HL-60/S4 treated with phorbol 12-myristate 13-acetate at 8.2 ng/mL for 4 days and 3 days (cell line): Measurements from ENCODE around the gene ICE1.
"Not testable (repeated sequence)": the region's sequence is repeated elsewhere in the genome, so short reads cannot be mapped to it uniquely, and the experiment has no call there.

Experiments
- in situ Hi-C: fragments of 300-500 bp; cut with MboI; formaldehyde crosslinking; loops from 2 replicates; pipeline ENCODE4 v1.15.0; 2022; ENCODE audit warnings: low sequenced_read_pairs

Gene ICE1

DNA sequence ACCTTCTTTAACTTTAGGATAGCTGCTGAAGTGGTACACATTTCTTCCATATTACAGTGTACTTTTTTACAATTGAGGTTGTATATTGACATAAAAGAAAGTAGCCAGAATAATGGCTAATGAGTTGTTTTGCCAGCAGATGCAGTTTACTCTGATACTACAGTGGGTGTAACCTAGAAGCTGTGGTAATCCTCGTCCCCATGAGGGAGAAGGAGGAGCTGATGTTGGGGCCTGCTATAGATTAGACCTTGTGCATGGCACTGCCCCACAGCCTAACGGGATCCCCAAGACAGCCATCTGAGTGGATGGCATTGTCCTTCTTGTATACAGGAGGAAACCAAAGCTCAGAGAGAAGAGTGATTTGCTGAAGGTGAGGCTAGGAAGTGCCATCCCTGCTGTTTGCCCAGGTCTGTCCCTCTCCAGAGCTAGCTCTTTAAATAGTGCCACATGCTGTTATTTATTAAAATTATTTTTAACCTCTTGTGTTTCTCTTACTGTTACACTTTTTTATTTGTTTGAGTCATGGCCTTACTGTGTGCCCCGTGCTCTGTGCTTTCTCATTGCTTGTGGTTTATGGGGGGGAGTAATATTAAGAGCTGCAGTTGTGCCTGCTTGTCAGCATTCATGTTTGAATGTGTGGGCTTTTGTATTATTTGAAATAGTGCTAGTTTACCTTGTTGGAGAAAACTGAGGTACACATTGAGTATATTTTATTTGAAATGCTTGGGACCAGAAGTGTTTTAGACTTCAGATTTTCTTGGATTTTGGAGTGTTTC lies 65.3 kb downstream of the ICE1 start:
- in situ Hi-C loops: no loop called here

GRCh38 chr5:5490774-5491347 lies 68.4 kb downstream of the ICE1 start:
- in situ Hi-C loops: no loop called here

DNA sequence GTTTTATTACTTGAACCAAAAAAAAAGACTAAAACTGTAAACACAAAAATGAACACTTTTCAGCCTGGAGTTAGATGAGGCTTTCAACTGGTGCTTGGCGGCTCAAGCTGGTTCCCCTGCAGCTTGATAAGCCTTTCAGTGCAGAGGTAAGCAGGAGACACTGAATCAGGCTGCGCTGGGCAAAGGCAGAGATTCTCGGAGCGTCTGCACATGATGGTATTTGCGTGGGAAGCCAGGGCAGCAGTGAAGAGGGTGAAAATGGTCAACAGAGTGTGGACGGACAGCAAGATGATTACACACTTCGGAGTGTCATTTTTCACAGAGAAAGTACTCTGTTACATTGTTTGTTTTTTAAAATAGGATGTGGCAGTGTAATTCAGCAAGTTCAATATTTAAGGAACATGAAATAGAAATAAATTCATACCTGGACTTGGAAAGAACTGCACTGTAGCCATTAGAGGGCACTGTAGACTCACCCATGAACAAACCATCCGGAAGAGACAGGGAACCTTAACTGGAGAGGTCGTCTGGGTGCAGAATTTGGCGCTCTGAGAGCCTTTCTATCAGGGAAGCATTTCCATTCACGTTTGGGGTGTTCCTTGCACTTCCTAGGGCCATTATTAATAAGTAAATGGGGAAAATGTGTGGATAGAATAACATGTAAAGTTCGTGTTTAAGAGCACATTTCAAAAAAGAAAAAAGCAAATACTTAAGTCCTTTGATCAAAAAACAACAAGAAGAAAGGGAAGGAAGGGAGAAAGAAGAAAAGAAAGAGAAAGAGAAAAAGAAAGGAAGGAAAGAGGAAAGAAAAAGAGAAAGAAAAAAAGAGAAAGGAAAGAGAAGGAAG lies 69.8 kb downstream of the ICE1 start:
- in situ Hi-C loops: no loop called here

DNA sequence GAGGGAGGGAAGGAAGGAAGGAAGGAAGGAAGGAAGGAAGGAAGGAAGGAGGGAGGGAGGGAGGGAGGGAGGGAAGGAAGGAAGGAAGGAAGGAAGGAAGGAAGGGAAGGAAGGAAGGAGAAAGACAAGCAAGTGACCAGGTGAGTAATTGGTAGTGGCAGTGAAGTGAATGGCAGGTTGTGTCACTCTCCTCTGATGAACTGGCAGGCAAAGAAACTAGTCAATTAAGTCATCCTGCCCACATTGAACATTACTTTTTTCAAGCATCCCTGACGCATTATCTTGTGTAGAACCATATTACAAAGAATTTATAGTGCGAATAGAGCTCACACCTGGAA lies 70.4 kb downstream of the ICE1 start:
- in situ Hi-C loops: not testable (repeated sequence)

DNA sequence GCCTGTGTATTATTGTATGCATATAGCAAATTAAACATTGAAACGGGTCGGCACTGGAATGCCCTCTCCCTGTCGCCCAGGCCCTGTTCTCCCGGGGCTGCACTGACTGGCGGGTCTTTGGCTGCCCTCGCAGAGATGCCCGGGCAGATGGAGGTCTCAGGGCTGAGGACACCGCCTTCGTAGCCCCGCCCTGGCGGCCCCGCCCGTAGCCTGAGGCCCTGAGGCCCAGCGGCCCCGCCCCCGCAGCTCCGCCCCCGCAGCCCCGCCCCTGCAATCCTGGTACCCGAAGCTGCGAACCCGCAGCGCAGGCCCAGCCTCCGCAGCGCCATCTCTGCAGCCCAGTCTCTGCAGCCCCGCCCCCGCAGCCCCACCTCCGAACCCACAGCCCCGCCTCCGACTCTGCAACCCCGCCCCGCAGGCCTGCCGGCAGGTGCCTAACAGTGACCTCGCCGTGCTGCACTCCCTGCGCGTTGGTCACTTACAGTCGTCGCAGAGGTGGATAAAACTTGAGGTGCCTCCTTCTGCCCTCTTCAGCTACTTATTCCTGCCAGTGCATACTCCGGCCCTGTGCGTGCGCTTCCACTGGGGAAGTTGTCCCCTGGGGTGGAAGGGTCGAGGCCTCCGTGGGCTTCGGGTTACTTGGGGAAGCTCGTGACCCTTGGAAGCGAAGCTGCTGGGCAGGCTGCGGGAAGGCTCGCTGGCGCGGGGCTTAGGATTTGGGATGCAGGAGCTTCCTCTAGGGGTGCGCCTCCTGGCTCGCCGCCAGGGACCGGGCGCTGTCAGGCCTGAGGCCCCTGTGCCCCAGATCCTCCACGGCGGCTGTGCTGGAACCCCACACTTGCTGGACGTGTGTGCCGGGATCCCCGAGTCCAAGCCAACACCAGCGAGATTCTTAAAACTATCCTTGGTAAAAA lies 72.3 kb downstream of the ICE1 start:
- in situ Hi-C loops: no loop called here

GRCh38 chr5:5497152-5497788 lies 74.8 kb downstream of the ICE1 start:
- in situ Hi-C loops: no loop called here

DNA sequence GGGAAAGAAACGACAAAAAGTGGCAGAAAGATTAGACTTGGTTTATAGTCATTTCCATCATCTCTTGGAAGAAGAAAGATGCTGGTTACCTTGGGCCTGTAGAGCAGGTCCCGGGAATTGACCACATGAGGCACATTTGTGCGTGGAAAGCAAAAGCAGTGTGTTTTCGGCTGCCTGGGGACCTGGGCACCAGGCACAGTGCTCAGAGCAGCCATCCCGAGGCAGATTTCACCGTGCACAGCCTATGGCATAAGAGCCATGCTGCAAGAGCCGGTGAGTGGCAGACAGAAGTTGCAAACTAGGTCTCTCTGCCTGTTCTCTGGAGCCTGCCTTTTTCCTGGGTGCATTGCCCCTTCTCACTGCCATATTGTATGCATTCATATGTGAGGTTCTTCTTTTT lies 77.0 kb downstream of the ICE1 start:
- in situ Hi-C loops: no loop called here

DNA sequence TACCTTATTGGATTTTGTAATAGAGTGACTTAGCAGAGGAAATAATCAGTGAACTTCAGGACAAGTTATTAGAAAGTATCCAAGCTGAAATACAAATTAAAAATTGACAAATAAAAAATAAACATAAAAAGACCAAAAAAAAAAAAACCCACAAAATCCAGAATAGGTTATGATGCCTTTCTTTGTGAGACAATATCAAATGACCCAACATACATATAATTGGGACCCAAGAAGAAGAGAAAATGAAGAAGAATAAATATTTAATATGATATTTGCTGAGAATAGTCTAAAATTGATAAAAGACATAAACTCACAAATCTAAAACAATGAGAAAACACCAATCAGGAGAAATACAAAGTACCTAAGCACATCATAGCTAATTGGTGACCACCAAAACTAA lies 81.8 kb downstream of the ICE1 start:
- in situ Hi-C loops: no loop called here

DNA sequence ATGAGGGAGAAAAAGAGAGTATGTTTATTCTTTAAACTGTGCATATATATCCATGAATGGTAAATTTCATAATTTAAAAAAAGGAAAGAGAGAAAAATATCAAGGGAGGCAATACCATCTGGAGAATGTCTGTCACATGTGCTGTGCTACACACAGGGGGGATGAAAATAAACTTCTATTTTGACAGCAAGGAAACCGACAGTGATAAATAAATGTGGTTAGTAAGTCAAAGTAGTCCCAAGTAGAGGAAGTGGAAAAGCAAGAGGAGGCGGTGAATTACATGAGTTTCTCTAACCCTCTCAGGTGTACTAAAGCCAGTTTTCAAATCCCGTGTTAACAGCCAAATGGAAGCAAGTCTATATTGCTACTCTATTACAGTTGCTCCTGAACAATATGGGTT lies 83.3 kb downstream of the ICE1 start:
- in situ Hi-C loops: no loop called here

DNA sequence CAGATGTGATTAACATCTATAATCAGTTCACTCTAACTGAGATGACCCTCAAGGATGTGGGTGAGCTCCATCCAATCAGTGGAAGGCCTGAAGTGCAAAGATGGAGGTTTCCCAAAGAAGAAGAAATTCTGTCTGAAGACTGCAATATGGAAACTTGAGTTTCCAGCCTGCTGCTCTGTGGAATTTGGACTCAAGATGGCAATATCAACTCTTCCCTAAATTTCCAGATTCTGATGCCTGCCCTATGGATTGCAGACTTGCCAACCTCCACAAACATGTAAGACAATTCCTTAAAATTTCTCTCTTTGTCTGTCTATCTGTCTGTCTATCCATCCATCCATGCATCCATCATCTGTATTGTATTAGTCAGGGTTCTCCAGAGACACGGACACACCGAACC lies 85.9 kb downstream of the ICE1 start:
- in situ Hi-C loops: no loop called here

DNA sequence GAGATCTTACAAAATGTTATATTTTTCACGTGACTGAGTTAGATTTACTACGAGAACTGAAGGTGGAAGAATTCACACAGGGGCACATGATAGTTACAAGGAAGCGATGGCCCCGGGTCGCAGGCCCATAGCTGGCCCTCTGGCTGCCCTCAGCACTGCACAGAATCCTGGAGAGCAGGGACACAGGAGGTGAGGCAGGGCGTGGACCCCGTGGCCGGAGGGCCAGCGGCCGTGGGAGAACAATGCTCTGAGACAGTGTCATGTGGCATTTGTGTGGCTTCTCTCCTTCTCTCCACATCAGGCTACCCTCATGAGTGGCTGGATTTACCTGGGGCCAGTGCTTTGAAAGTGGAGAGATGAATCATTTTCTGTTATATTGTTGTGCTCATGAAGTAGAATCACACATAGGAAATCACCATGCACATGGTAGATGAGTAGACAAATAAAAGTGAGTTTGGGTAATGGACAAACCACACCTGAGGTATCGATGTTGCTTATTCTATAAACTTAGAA lies 89.5 kb downstream of the ICE1 start:
- in situ Hi-C loops: no loop called here

GRCh38 chr5:5512543-5512942 lies 90.1 kb downstream of the ICE1 start:
- in situ Hi-C loops: no loop called here

GRCh38 chr5:5520622-5521021 lies 98.1 kb downstream of the ICE1 start:
- in situ Hi-C loops: not testable (repeated sequence)

- in situ Hi-C loops: no loop called here
Observed at GRCh38 chr5:5521029-5521428, 98.6 kb downstream of the ICE1 start.

- in situ Hi-C loops: no loop called here
Observed at GRCh38 chr5:5521478-5521877, 99.0 kb downstream of the ICE1 start.

- in situ Hi-C loops: no loop called here
Observed at GRCh38 chr5:5522336-5522735, 99.9 kb downstream of the ICE1 start.

DNA sequence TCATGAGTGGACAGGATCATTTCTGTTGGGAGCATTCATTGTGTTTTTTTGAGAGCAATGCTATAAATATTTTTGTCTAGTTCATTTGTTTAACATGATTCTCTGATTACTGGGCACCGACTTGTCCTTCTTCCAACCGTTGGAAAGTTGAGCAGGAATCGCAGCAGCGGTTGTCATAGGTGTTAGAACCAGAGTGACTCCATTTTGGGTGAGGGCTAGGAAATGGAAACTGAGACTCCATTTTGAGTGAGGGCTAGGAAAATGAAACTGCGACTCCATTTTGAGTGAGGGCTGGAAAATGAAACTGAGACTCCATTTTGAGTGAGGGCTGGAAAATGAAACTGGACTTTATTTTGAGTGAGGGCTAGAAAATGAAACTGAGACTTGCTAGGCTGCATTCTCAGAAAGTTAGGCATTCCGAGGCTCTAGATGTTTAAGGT lies 100.6 kb downstream of the ICE1 start:
- in situ Hi-C loops: no loop called here

DNA sequence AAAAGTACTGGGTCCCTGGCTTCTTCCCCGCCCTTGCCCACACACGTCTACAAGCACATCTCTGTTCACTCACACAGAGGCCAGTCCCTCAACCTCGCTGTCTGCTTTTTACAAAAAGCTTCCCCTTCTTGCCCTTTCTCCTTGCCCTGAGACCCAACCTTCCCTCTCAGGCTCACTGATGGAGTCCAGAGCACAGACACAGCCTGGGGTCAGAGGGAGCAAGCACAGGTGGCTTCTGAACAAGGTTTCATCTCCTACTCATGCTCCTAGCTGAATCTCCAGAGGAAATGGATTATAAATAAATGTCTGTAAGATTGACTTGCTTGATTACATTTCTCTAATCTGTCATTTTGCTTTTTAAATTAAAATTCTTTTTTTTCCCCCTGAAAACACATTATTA lies 101.8 kb downstream of the ICE1 start:
- in situ Hi-C loops: no loop called here

GRCh38 chr5:5531371-5531770 lies 108.9 kb downstream of the ICE1 start:
- in situ Hi-C loops: no loop called here
